GM19099 (cell line): ENCODE data around the gene ATP8B3.

Experiments used
- POLR2A ChIP-seq: IDR thresholded peaks from 3 replicates; pipeline ENCODE4 v1.6.1; 2011; ENCODE audit warnings: low read depth; ENCODE audit not compliant: insufficient read length; ENCODE audit errors: extremely low read depth

Gene ATP8B3

DNA sequence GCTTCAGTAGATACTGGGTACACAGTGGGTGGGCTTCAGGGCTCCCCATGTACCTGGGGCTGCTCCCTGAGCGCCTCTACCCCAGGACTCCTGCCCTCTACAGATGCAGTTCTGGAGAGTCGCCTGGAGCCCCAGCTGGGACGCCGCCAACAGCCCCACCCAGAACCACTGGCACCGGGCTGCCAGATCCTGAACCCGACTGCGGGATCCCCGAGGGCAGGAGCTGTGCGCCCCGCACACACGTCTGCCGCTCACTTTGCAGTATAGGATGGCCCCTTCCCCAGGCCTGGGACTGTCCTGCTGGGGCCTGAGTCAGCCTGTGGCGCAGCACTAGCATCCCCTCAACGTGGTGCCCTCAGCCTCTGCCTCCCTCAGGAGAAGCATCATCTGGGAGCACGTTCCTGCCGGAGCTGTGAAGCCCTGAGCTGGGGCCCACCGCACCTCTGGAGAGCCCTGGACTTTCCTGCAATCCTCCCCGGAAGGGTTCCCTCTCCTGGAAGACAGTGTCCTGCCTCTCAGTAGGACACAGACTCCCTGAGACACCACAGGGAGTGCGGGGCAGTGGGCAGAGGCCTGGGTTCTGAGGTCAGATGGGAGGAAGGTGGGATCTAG lies 32.5 kb upstream of the ATP8B3 start:
- no peak for TF ChIP-seq POLR2A

DNA sequence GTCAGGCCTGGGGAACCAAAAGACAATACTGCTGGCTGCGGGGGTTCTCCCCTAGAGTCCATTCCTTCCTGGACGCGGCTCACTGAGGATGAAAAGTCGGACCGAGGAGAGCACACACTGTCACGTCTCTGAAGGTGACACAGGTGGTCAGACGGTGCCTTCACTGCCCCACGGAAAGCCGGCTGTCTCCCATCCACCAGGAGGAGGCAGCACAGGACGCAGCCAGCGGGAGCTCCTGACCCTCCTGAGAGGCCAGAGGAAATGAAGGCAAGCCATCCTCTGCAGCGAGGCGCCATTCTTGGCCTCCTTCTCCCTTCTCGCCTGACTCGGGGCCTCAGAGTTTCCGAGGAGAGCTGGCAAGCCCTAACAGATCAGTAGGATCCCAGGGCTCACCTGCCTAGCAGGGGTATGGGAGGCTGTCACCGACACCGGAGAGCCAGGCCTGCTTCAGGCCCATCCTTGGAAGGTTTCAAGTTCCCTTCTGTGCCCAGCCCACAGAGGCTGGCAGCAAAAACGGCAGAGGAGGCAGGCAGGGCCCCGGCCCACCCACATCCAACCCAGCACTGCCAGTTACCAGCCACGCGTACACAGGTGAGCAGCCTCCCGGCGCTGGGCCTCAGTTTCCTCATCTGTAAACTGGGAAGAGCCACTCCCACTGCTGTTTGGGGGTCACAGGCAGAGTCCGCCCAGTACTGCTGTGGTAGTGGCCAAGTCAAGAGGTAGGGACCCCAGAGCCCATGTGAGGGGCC lies 31.7 kb upstream of the ATP8B3 start:
- no peak for TF ChIP-seq POLR2A

DNA sequence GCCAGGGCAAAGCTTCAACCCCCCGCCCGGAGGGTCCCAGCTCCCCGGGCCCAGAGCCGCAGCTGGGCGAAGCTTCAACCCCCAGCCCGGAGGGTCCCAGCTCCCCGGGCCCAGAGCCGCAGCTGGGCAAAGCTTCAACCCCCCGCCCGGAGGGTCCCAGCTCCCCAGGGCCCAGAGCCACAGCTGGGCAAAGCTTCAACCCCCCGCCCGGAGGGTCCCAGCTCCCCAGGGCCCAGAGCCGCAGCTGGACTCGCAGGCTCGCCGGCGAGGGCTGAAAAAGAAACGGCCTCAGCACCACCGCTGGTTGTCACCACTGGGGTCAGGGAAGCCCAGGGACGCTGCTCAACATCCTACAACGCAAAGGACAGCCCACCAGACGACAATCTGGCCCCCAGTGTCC lies 31.0 kb upstream of the ATP8B3 start:
- no peak for TF ChIP-seq POLR2A

DNA sequence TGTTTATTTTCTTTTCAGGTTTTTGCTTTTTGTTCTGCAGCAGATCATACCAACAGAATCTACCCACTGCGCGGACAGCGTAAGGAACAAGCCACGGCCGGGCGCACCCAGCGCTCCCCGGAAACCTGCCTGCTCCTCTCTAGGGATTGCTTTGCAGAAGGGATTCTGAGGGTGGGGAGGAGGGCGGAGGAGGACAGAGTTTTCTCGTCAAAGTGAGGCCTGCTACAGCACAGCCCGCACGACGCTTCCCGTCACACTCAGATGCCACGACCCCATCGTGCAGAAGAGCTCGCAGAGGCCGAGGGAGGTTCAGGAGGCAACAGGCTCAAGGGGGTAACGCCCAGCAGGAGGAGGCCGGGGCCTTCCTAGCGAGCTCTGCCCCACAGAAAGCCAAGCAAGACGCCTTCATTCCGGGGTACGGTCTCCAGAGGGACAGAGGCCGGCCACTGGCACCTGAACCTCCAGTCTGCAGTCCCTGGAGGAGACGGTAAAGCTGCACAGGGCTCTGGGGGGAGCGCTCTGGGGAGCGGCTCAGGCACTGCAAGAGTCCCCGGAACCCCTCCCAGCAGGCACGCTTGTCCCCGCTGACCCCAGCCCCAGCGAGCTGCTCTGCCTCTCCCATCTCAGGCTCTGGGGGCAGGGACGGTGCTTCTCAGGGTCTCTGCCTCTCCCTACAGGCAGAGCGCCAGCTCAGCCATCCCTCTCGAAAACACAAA lies 29.3 kb upstream of the ATP8B3 start:
- no peak for TF ChIP-seq POLR2A

DNA sequence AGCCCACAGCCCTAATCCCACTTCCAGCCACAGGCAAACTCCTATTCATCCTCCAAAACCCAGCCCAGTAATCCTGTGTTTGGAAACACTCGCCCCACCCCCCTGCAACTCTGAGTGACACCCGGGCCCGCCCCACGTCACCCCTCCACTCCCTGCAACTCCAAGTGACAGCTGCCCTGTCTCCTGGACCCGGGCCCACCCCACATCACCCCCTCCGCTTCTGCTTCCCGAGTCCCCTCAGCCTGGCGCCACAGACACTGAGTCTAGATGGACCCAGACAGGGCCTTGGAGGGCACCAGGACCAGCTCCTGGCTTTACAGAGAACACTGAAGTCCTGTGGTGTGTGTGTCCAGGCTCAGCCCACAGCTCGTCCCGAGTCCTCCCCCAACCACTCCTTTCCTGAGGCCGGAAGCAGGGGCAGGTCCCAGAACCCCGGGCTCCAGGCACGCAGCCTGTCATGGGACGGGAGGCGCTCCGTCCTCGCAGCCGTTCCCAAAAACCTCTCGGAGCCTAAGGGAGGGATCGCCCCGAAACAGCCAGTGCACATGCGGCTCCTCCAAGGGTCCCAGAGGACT lies 28.6 kb upstream of the ATP8B3 start:
- no peak for TF ChIP-seq POLR2A

DNA sequence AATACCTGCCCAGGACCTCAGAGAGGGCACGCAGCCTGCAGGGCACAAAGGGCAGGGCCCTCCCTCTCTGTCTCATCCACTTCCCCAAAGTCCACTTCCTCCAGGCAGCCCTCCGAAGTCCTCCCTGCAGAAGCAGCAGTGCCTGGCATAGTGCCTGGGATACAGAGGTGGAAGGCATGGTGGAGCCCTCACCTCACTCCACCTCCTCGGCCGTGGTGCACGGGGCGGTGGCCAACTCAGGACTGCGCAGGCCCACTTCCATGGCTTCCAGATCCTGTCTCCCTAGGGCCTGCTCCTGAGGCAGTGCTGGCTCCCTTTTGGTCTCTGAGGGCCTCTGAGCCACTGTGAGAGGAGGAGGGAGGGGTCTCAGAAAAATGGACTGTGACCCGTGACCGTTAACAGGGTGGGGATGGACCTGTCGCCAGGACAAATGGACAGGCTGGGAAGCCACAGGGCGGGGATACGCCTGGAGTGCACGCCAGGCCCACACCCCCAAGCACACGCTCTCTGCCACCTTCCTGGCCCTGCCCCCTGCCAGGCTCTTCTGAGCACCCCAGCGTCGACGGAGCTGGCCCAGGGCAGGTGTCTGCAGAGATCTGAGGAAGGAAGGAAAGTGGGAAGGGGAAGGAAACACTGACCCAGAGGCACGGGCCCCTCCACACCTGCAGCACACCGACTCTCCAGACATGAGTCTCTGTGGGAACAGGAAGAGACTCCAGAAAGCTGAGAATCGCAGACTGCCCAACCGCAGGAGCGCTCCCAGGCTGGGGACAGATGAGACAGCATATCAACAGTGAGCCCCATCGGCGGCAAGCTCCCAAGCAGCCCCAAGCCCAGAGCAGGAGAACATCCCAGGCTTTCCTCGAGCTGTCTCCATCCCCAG lies 27.8 kb upstream of the ATP8B3 start:
- TF ChIP-seq POLR2A: no peak

DNA sequence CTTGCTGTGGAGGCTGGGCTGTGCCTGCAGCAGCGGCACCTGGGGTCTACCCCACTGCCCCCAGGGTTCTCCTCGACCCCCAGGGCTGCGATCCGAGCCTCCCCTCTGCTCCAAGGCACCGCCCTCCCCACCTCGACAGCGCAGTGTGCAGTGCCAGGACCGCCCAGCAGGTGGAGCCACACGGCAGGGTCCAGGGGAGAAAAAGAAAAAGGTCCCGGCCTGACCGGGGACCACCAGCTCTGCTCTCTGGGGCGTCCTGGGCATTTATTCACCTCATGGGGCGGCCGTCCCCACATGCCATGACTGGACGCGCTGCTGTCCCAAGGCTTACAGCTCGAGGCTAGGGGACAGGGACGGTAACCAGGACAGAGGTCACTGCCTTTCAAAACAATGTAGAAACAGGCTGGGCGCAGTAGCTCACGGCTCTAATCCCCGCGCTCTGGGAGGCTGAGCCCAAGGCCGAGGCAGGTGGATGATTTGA lies 25.6 kb upstream of the ATP8B3 start:
- TF ChIP-seq POLR2A: no peak

DNA sequence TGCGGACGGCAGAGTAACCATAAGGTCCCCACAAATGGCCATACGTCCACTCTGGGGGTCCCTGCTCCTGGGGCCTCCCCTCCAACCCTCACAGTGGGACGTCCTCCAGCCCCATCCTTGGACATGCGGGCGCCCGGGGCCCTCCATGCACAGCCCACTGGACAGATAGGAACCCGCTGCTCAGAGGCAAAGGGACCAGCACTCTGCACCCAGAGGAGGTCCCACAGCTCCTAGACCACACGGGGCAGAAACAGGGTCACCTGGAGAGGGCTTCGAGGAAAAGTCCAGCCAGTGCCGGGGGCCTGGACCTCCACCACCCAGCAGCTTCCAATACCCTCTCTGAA lies 25.1 kb upstream of the ATP8B3 start:
- TF ChIP-seq POLR2A: no peak

DNA sequence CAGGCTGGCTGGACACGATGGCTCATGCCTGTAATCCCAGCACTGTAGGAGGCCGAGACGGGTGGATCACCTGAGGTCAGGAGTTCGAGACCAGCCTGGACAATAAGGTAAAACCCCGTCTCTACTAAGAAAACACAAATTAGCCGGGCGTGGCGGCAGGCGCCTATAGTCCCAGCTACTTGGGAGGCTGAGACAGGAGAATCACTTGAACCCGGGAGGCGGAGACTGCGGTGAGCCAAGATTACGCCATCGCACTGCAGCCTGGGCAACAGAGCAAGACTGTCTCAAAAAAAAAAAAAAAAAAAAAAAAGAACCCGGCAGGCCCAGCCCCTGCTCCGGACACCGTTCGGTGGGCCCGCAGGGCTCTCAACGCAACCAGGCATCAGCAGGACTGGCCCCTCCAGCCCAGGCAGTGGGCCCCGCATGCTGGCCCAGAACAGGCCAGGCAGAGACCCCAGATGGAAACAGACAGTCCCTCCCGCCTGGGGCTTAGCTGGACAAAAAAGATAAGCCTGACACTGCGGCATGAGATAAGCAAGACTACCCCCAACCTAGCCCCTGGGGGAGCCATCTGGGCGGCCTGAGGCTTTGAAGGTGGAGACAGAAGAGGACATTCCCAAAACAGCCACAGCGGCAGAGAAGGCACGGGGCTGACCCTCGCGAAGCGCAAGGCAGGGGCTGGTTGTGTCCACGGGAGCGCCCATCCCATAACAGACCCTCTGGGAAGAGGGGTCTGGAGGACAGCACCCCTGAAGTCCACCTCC lies 24.6 kb upstream of the ATP8B3 start:
- TF ChIP-seq POLR2A: no peak

DNA sequence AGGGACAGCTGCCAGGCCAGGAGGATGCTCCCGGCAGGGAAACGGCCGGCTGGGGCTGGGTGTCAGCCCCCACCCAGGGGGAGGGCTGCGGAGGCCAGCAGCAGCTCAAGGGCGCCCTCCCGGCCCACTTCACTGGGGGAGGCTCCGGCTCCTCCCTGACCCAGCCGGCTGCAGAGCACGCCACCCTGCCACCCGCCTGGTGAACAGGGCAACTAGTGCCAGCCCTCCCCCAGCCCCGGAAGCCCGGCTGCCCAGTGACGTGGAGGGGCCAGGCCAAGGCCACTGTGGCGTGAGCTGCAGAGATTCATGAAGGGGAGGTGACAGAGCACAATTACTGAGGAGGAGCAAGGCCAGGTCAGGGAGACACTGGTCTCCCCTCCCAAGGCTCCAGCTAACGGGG lies 21.5 kb upstream of the ATP8B3 start:
- no peak for TF ChIP-seq POLR2A

DNA sequence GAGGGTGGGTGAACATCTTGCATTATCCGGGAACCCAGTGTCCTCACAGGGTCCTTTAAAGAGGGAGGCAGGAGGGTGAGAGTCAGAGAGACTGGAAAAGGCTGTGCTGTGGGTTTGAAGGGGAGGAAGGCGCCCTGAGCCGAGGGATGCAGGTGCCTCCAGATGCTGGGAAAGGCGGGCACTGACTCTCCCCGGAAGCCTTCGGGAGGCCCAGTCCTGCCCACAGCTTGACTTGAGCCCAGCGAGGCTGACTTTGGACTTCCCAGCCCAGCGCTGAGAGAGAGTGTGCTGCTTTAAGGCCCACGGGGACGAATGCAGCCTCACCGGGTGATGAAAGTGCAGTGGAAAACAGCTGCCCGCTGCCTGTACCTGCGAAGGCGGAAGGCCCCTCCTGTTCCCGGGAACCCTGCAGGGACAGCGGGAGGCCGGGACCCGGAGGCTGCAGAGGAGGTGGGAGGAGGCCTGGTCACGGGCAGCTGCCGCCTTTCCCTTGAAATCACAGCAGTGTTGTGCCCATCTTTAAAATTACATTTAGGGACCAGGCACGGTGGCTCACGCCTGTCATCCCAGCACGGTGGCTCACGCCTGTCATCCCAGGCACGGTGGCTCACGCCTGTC lies 20.1 kb upstream of the ATP8B3 start:
- TF ChIP-seq POLR2A: no peak

DNA sequence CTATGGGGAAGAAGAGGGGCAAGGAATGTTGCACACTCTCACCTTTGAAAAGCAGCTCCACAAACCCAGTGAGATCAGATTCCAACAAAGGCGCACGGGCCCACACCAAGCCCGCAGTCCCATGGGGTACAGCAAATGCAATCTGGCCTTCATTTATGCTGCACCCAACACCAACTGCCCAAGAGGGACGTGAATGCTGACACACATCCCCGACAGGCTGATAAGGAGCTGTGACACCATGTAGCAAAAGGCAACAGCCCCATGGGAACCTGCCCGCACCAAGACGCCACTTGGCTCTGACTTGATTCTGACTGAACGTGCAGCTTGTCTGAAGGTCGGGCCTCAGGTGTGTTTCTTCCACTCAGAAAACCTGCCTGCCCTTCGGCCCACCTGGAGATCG lies 18.9 kb upstream of the ATP8B3 start:
- TF ChIP-seq POLR2A: no peak

DNA sequence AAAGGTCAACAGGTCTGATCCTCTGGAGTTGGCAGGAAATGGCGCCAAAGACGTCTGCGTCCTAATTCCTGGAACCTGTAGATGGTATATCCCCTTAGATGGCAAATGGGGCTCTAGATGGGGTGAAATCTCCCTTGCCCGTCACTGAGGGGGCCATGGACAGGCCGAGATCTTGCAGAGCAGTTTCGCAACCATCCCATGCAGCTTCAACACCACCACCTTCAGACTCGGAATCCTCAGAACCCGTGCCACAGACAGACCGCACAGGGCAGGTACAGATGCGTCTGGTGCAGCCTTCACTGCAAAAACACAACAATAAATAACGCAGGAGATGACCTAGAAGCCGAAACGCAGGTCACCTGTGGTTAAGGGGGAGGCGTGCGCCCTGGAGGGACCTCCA lies 18.5 kb upstream of the ATP8B3 start:
- TF ChIP-seq POLR2A: no peak

DNA sequence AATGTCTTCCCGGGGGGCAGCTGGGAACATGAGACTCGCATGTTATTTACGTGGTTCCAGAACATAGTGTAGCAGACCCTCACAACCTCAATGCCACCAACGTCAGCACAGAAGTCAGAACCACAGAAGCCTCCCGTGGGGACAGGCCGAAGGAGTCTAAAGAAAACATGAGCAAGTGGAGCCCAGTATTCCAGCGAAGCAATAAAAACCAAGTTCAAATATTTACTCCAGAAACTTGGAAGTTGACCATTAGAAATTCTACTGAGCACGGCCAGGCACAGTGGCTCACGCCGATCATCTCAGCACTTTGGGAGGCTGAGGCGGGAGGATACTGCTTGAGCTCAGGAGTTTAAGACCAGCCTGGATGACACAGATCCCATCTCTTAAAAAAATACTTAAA lies 17.9 kb upstream of the ATP8B3 start:
- TF ChIP-seq POLR2A: no peak
